Hippocampal formation (tissue), 2 donors: ENCODE data around the gene JAZF1.

Source experiments
- DNase-seq, 2 donors: peaks; one replicate each; lab custom pipeline; 2025; lab: John Stamatoyannopoulos, UW

JAZF1 gene

GRCh38 chr7:28136420-28136819, 44.2 kb downstream of the JAZF1 start:
- DNase-seq, result no peak

- no peak for DNase-seq
Observed at GRCh38 chr7:28135760-28136159, 44.8 kb downstream of the JAZF1 start.

GRCh38 chr7:28135315-28135714, 45.3 kb downstream of the JAZF1 start:
- no peak for DNase-seq

- no peak for DNase-seq
Observed at GRCh38 chr7:28133872-28134271, 46.7 kb downstream of the JAZF1 start.

- no peak for DNase-seq
Observed at GRCh38 chr7:28132959-28133870, 47.4 kb downstream of the JAZF1 start.

GRCh38 chr7:28130277-28130676, 50.3 kb downstream of the JAZF1 start:
- DNase-seq, result no peak

- no peak for DNase-seq
Observed at GRCh38 chr7:28128608-28129007, 52.0 kb downstream of the JAZF1 start.

- DNase-seq, result no peak
Observed at GRCh38 chr7:28126410-28127041, 54.1 kb downstream of the JAZF1 start.

- DNase-seq, result no peak
Observed at GRCh38 chr7:28125431-28126409, 54.9 kb downstream of the JAZF1 start.

GRCh38 chr7:28124413-28124812, 56.2 kb downstream of the JAZF1 start:
- DNase-seq, result no peak

- no peak for DNase-seq
Observed at GRCh38 chr7:28123752-28124151, 56.8 kb downstream of the JAZF1 start.

GRCh38 chr7:28121496-28121895, 59.1 kb downstream of the JAZF1 start:
- no peak for DNase-seq

- no peak for DNase-seq
Observed at GRCh38 chr7:28116041-28116440, 64.6 kb downstream of the JAZF1 start.

GRCh38 chr7:28115261-28115660, 65.3 kb downstream of the JAZF1 start:
- no peak for DNase-seq

- no peak for DNase-seq
Observed at GRCh38 chr7:28114056-28114455, 66.5 kb downstream of the JAZF1 start.

- no peak for DNase-seq
Observed at GRCh38 chr7:28112883-28113540, 67.6 kb downstream of the JAZF1 start.

- DNase-seq, result no peak
Observed at GRCh38 chr7:28112467-28112866, 68.1 kb downstream of the JAZF1 start.

- no peak for DNase-seq
Observed at GRCh38 chr7:28112012-28112411, 68.6 kb downstream of the JAZF1 start.

GRCh38 chr7:28110427-28111012, 70.1 kb downstream of the JAZF1 start:
- no peak for DNase-seq

- DNase-seq, result no peak
Observed at GRCh38 chr7:28108747-28109146, 71.8 kb downstream of the JAZF1 start.

GRCh38 chr7:28107960-28108359, 72.6 kb downstream of the JAZF1 start:
- DNase-seq, result no peak
